AG04449 (cell line): ENCODE data around the gene SPOCK3.

Source experiments
- CTCF ChIA-PET: fragments of 350-600 bp; formaldehyde crosslinking; extraction: SDS; loops from one replicate; lab custom pipeline; 2021; ENCODE audit warnings: antibody characterized with exemption; lab: Yijun Ruan, JAX
- POLR2A ChIA-PET: fragments of 400-600, 350-600 bp; formaldehyde crosslinking; extraction: SDS; loops from one replicate; lab custom pipeline; 2020; ENCODE audit warnings: antibody characterized with exemption, inconsistent platforms; lab: Yijun Ruan, JAX
- DNase-seq: peaks from one replicate; pipeline ENCODE4 v3.0.0-alpha.2; 2010; ENCODE audit warnings: low read depth, low spot score
- H3K4me3 ChIP-seq: 2 replicates; pipeline ENCODE4 v1.5.1; 2011; ENCODE audit warnings: low read depth, mild to moderate bottlenecking, control low read depth, low read length
- TF ChIP-seq, protein P1 (sequence below): IDR thresholded peaks from one replicate; pipeline ENCODE4 v1.5.1; 2011; ENCODE audit warnings: mild to moderate bottlenecking, moderate library complexity, low read length, control low read depth, inconsistent platforms; ENCODE audit not compliant: insufficient read depth; ENCODE audit errors: missing control alignments

Gene SPOCK3

DNA sequence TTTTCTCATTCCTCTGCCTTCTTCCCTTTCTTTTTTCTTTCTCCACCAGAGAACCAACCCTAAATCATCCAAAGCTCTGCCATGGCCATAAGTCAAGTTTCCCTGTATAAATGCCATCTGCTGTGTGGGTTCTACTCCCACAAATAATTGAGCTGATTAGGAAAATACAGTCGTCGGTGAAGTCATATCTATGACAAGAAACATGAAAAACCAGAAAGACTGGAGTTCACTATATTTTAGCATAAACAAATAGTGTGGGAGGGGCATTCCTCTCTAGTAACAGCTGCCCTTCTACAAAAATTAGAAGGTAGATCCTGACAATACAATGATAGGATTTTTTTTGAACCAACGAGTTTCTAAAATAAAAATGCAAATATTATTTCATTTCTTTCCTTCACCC is 48.8 kb downstream of the SPOCK3 start:
- ChIA-PET POLR2A (no interaction called here), CTCF (no interaction called here)
- no peak overlapping the region for H3K4me3 ChIP-seq
- TF ChIP-seq, protein P1, sequence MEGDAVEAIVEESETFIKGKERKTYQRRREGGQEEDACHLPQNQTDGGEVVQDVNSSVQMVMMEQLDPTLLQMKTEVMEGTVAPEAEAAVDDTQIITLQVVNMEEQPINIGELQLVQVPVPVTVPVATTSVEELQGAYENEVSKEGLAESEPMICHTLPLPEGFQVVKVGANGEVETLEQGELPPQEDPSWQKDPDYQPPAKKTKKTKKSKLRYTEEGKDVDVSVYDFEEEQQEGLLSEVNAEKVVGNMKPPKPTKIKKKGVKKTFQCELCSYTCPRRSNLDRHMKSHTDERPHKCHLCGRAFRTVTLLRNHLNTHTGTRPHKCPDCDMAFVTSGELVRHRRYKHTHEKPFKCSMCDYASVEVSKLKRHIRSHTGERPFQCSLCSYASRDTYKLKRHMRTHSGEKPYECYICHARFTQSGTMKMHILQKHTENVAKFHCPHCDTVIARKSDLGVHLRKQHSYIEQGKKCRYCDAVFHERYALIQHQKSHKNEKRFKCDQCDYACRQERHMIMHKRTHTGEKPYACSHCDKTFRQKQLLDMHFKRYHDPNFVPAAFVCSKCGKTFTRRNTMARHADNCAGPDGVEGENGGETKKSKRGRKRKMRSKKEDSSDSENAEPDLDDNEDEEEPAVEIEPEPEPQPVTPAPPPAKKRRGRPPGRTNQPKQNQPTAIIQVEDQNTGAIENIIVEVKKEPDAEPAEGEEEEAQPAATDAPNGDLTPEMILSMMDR: no peak
- DNase-seq: no peak

GRCh38 chr4:167183036-167183435 is 51.3 kb downstream of the SPOCK3 start:
- CTCF ChIA-PET: no interaction called here

DNA sequence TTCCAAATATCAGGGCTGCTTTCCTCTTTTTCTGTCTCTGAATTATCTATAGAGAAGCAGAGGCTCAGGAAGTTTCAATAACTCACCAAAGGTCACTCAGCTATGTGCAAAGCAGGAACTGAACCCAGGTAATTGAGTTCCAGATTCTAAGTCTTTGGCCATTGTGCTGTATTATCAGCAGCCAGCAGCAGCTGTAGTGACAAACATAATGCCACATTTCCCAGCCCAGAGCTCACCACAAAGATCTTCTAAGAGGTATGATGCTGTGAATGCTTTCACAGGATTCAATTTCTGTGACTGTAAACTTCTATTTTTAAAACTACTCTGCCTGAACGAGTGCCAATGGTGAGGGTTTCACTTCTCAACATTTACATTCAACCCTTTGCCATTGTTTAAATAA is 56.4 kb downstream of the SPOCK3 start:
- CTCF ChIA-PET: no interaction called here
- TF ChIP-seq, protein P1: no peak
- POLR2A ChIA-PET: no interaction called here
- no peak for DNase-seq
- no peak overlapping the region for H3K4me3 ChIP-seq

More at GRCh38 chr4:167183036-167183435, 51.3 kb downstream of the SPOCK3 start:
- DNase-seq: no peak
- TF ChIP-seq, protein P1: no peak
- H3K4me3 ChIP-seq: no peak overlapping the region
- POLR2A ChIA-PET: no interaction called here

- no peak overlapping the region for H3K4me3 ChIP-seq
- DNase-seq: no peak
- ChIA-PET CTCF (no interaction called here), POLR2A (no interaction called here)
- TF ChIP-seq, protein P1: no peak
These were observed 57.4 kb downstream of the SPOCK3 start for GRCh38 chr4:167176723-167177367.

DNA sequence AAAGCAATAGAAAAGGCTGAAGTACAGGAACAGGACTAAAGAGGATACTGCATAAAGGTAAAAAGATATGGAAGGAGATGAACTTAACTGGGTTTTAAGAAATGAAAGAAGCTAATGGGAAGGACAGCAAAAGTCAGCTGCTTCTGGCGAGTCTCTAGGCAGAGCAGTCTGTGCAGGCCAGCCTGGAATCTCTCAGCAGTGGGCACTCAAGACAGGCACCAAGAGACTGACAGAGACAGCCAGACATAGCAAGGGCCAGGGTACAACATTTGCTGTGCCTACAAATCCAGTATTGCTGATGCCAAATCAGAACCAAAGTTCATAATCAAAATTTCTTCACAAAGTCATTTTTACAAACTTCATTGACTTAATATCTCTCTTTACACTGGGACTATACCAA is 62.4 kb downstream of the SPOCK3 start:
- TF ChIP-seq, protein P1: no peak
- no peak overlapping the region for H3K4me3 ChIP-seq
- ChIA-PET CTCF (no interaction called here), POLR2A (no interaction called here)
- DNase-seq: no peak

DNA sequence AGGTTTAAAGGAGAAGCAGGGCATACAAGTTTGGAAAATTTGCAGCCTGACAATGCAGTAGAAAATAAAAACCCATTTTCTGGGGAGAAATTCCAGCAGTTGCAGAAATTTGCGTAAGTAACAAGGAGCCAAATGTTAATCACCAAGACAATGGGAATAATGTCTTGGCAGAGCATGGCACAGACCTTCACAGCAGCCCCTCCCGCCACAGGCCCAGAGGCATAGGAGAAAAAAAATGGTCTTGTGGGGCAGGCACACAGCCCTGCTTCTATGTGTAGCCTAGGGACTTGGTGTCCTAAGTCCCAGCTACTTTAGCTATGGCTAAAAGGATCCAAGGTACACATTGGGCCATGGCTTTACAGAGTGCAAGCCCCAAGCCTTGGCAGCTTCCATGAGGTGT is 65.7 kb downstream of the SPOCK3 start:
- POLR2A ChIA-PET: no interaction called here
- TF ChIP-seq, protein P1: no peak
- no peak for DNase-seq
- CTCF ChIA-PET: no interaction called here
- no peak overlapping the region for H3K4me3 ChIP-seq
